Stimulated activated naive CD4-positive, alpha-beta T cell treated with Interleukin-2 at 50 U/mL for 16 hours (primary cell): ENCODE measurements around the gene SCAP.
"Not testable (repeated sequence)": the region's sequence is repeated elsewhere in the genome, so short reads cannot be mapped to it uniquely, and the experiment has no call there.

ENCODE experiments used
- DNase-seq: peaks from one replicate; lab custom pipeline; 2025; lab: John Stamatoyannopoulos, UW

SCAP gene

DNA sequence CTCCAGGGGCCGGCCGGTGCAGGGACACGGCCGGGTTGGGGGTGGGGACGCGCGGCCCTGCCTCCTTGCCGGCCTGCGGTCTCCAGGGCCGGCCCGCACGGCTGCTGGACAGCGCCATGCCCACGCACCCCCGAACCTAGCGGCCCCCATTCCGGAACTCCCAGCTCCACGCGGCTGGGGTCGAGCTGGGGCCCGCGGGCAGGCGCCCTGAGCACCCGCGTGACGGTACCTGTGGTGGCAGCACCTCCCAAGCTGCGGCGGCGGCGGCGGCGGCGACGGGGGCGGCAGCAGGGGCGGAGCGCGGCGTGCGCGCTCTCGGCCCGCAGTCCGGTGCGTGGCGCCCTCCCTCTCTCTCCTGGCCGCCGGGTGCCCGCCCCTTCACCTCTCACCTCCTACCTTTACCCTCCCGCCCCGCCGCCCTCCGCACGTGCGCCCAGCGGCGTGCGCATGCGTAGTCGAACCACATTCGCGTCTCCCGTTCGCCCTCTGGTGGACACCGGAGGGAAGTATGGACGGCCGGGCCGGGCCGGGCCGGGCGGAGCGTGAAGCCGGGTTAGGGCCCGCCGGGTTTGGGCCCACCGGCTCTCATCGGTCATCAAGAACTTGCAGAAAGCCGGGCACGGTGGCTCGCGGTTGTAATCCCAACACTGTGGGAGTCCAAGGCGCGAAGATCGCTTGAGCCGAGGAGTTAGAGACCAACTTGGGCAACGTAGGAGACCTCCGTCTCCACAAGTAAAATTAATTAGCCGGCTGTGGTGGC is at the start of gene SCAP:
SCAP (minus strand) TSS at position 372 of the 760 bp plus-strand sequence. CDS start 32,948 bp downstream, outside the sequence.
- DNase-seq, result peak; percentile 93

GRCh38 chr3:47523310-47524073 is 47.8 kb upstream of the SCAP start:
- no peak for DNase-seq

- peak; percentile 66 for DNase-seq
Observed at GRCh38 chr3:47522082-47522987, 46.6 kb upstream of the SCAP start.

GRCh38 chr3:47520756-47521155 is 45.0 kb upstream of the SCAP start:
- no peak for DNase-seq

DNA sequence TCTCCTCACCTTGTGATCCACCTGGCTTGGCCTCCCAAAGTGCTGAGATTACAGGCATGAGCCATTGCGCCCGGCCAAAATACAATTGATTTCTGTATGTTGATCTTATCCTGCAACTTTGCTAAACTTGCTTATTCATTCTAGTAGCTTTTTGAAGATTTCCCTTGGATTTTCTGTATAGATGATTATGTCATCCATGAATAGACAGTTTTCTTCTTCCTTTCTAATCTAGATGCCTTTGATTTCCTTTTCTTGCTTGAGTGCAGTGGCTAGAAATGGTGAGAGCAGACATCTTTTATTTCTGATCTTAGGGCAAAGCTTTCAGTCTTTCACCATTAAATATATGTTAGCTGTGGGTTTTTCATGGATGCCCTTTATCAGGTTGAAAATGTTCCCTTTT is 42.2 kb upstream of the SCAP start:
- DNase-seq, result no peak

- no peak for DNase-seq
Observed at GRCh38 chr3:47515864-47516319, 40.2 kb upstream of the SCAP start.

- no peak for DNase-seq
Observed at GRCh38 chr3:47515100-47515499, 39.4 kb upstream of the SCAP start.

DNA sequence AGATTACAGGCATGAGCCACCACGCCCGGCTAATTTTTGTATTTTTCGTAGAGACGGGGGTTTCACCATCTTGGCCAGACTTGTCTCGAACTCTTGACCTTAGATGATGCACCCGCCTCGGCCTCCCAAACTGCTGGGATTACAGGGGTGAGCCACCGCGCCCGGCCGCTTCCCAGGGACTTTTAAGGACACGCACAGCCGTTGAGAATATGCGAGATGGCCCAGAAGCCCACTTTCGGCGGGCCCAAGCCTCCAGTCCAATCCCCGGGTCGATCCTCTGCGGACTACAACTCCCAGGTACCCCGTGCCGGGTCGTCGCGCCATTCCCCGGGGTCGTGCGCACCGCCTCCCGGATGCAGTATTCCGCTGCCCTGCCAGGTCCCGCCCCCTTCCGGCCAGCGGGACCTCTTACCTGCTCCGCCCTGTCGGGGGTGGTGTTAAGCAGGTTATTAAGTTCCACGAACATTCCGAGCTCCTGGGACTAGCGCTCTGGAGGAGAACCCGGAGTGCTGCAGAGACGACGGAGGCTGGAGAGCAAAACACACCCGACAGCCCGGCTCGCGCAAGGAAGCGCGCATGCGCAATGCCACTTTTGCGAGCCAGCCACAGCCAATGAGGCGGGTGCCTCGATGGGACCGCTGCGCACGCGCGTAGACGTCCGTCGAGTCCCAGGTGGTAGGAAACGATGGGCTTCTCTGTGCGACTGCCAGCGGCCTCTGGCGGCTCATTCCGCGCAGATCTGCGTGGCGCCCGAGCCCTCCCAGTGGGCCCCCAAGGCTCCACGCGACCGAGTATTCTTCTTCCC is 37.6 kb upstream of the SCAP start, which contains the start of gene ELP6:
ELP6 (minus strand) TSS at position 588 of the 805 bp plus-strand sequence; CDS start at position 466, 122 bp downstream.
- peak; percentile 96 for DNase-seq

DNA sequence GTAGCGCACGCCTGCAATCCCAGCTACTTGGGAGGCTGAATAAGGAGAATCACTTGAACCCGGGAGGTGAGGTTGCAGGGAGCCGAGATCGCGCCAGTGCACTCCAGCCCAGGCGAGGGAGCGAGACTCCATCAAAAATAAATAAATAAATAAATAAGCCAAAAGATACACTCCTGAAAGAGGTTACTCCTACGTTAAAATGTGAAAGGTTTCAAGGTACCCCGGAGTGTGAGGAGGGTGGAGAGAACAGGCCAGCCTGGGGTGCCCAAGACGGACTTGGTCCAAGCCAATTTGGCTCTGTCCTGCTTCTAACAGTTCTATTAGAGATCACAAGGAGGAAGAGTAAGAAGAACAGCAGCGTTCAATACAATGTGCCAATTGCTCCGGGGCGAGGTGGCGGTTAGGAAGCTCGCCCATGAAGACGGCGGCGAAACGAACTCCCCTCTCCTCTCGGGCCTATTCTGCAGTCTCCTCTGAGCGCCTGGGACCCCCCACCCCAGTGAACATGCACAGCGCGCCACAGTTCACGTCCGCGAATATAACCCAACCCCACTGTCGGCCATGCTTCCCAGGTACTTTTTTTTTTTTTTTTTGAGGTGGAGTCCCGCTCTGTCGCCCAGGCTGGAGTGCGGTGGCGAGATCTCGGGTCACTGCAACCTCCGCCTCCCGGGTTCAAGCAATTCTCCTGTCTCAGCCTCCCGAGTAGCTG is 36.8 kb upstream of the SCAP start:
- DNase-seq, result peak; percentile 29

DNA sequence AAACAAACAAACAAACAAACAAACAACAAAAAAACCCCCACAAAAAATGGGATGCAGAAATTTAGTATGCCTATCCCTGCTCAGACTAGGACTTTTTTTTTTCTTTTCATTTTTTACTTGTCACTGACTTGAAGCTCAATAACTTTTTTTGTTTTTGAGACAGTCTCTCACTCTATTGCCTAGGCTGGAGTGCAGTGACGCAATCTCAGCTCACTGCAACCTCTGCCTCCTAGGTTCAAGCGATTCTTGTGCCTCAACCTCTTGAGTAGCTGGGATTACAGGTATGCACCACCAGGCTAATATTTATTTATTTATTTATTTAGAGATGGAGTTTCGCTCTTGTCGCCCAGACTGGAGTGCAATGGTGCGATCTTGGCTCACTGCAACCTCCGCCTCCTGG is 29.5 kb upstream of the SCAP start:
- DNase-seq, result not testable (repeated sequence)

DNA sequence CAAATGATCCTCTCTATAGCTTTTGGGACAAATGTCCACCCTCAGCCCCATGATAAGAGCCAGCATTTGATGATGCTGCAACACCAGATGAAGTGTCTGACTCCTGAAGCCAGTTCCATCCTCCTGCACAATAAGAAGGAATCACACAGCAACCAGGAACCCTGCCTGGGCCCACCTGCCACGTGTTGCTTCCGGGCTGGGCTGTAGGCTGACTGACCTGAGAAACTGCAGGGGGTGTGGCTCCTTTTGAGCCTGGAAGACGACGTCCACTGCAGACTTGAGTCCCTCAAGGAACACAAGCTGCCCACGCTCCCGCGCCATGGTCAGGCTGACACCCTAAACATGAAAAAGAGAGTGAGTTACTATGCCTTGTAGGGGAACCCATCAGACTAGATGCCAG is 28.4 kb upstream of the SCAP start:
- DNase-seq, result no peak

- DNase-seq, result no peak
Observed at GRCh38 chr3:47503033-47503432, 27.3 kb upstream of the SCAP start.

DNA sequence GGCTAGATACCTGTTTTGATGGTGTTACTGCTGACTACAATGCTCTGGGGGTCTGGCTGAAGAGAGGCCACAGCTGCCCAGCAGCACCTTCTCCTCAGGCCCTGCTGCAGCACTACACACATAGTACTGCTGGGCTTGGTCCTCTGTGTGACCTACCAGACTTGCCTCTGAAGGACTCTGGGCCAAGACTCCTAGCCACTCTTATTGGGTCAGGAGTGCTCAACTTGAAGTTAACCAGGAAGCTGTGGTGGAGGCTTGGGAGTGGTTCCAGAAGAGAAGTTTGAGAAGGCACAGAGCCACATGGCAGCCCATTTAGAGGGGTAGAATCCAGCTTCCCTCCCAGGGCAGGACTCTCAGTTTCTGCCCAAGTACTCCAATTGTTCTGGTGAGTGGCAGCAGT is 21.2 kb upstream of the SCAP start:
- DNase-seq, result no peak

DNA sequence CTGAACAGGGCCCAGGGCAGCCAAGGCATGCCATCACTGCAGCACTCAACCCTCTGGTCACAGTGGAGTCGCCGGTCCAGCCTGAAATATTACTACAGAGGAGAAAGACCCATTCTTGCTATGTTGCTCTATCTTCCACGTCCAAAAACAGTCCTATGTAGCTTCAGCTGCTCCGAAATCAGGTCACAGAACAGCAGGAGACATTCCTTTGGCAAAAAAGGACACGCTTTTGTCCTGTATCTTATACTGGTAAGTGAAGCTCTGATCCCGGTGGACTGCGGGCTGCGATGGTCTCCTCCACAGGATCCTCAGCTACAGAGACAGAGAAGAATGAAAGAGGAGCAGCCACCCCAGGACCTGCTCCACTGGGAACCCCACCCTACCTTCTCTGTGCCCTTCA is 20.1 kb upstream of the SCAP start:
- no peak for DNase-seq

DNA sequence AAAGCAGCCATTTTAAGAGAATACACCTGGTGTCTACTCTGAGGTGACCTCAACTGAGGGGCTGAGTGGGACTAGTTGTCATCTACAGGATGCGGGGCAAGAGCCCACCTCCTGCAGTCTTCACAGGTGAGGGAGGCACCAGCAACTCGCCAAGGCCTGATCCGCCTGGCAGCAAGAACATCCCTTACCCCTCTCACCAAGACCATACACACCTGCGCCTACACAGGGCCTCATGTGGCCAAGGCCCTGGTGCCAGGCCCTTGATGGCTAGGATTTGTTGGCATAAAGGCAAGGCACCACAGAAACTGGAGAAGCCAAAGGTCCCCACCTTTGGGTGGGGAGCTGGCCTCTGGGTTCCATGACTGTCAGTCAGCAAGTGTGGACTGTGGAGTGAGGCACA is 19.4 kb upstream of the SCAP start:
- DNase-seq, result no peak

DNA sequence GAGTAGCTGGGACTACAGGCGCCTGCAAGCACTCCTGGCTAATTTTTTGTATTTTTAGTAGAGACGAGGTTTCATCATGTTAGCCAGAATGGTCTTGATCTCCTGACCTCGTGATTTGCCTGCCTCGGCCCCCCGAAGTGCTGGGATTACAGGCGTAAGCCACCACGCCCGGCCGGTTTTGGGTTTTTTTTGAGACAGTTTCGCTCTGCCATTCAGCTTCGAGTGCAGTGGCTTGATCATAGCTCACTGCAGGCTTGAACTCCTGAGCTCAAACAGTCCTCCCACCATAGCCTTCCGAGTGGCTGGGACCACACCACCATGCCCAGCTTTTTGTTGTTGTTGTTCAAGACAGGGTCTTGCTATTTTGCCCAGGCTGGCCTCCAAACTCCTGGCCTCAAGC is 16.0 kb upstream of the SCAP start:
- no peak for DNase-seq

GRCh38 chr3:47491186-47491585 is 15.4 kb upstream of the SCAP start:
- no peak for DNase-seq

DNA sequence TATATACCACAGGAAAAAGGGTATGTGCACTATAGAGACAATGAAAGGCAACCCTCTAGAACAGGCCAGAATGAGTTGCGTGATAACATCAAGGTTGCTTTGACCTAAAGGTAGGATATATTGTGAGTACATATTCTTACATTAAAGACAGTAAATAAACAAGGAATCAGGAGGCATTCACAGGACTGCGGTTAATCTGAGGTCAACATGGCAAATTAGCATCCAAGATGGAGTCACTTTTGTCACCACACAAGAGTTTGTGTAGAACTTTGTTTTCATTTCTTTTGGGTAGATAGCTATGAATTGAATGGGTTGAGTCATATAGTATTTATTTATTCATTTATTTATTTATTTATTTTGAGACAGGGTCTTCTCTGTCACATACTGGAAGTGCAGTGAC is 11.5 kb upstream of the SCAP start:
- DNase-seq, result no peak

- no peak for DNase-seq
Observed at GRCh38 chr3:47485812-47486211, 10.1 kb upstream of the SCAP start.

- DNase-seq, result no peak
Observed at GRCh38 chr3:47482366-47482765, 6.6 kb upstream of the SCAP start.

DNA sequence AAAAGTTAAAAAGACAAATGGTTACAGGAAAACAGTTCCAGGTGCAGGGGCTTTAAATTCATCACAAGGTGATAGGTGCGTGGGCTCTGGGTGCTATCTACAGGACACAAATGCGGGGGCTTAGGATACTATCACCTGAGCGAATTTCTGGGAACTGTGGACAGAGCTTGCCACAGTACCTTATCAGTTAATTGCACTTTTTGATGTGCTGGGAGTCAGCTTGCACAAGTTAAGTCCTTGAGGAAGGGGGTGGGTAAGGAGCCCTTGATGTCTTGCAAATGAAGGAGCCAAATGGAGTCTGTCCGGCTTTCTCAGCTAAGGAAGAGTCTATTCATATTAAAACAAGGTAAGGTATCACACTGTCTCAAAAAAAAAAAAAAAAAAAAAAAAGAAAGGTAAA is 6.0 kb upstream of the SCAP start:
- not testable (repeated sequence) for DNase-seq
